Right atrium auricular region (tissue), 2 donors: Measurements from ENCODE around the gene NSD1. TPM values are rescaled to one million over a fixed set of nuclear protein-coding genes. Genes with fewer than 3 reads are reported as not detected.

Experiments
- DNase-seq: peaks from one replicate; pipeline ENCODE4 v3.0.0-alpha.2; 2019; ENCODE audit warnings: low spot score
- H3K27ac ChIP-seq, 2 donors: fragments of 200-600 bp; sonication (generic); 1 replicate in 1 of 2; 2 replicates in 1 of 2; pipeline ENCODE4 v1.5.1; 2016 to 2019
- H3K27me3 ChIP-seq, 2 donors: fragments of 200-600 bp; sonication (generic); one replicate each; pipeline versions ENCODE4 v1.5.1 to v1.6.0; 2017 to 2019
- H3K36me3 ChIP-seq: fragments of 200-600 bp; sonication (generic); one replicate; pipeline ENCODE4 v1.5.1; 2016
- H3K4me1 ChIP-seq, 2 donors: fragments of 200-600 bp; sonication (generic); one replicate each; pipeline versions ENCODE4 v1.5.1 to v1.6.0; 2017 to 2019
- H3K4me3 ChIP-seq, 2 donors: fragments of 200-600 bp; sonication (generic); 1 replicate in 1 of 2; 2 replicates in 1 of 2; pipeline ENCODE4 v1.5.1; 2017 to 2019; ENCODE audit warnings: mild to moderate bottlenecking in 1 of 2, moderate library complexity in 1 of 2
- H3K9me3 ChIP-seq, 2 donors: fragments of 200-600 bp; sonication (generic); one replicate each; pipeline ENCODE4 v1.5.1; 2019
- total RNA-seq, 2 donors: library from RNA; depleted of rRNA; stranded (reverse); fragments of >200 nt; gene quantifications; one replicate each; pipeline ENCODE4 v1.1.0, GENCODE V29; 2016
- TF ChIP-seq, protein P1 (sequence below), 2 donors: fragments of 200-600 bp; sonication (generic); IDR thresholded peaks; one replicate each; pipeline ENCODE4 v1.5.1; 2019; ENCODE audit warnings: antibody characterized with exemption in 2 of 2

NSD1 gene
- total RNA-seq, 2 donors from 2014 or later, result 25.4 to 26.7 TPM

- H3K9me3 ChIP-seq, result no peaks in the 10 kb centered on the region
- peaks cover 25% of the 10 kb centered on the region for H3K36me3 ChIP-seq
- DNase-seq, result no peak
- no peaks in the 10 kb centered on the region for H3K27me3 ChIP-seq
- TF ChIP-seq, protein P1, sequence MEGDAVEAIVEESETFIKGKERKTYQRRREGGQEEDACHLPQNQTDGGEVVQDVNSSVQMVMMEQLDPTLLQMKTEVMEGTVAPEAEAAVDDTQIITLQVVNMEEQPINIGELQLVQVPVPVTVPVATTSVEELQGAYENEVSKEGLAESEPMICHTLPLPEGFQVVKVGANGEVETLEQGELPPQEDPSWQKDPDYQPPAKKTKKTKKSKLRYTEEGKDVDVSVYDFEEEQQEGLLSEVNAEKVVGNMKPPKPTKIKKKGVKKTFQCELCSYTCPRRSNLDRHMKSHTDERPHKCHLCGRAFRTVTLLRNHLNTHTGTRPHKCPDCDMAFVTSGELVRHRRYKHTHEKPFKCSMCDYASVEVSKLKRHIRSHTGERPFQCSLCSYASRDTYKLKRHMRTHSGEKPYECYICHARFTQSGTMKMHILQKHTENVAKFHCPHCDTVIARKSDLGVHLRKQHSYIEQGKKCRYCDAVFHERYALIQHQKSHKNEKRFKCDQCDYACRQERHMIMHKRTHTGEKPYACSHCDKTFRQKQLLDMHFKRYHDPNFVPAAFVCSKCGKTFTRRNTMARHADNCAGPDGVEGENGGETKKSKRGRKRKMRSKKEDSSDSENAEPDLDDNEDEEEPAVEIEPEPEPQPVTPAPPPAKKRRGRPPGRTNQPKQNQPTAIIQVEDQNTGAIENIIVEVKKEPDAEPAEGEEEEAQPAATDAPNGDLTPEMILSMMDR (IDR thresholded peaks at IDR 0.05), result no peak
- H3K27ac ChIP-seq, result no peak overlapping the region
- H3K4me3 ChIP-seq, result no peak overlapping the region
- peaks cover 0 to 4% of the 10 kb centered on the region in 2 donors for H3K4me1 ChIP-seq
Observed at GRCh38 chr5:177343777-177344176, 210.2 kb downstream of the NSD1 start.

DNA sequence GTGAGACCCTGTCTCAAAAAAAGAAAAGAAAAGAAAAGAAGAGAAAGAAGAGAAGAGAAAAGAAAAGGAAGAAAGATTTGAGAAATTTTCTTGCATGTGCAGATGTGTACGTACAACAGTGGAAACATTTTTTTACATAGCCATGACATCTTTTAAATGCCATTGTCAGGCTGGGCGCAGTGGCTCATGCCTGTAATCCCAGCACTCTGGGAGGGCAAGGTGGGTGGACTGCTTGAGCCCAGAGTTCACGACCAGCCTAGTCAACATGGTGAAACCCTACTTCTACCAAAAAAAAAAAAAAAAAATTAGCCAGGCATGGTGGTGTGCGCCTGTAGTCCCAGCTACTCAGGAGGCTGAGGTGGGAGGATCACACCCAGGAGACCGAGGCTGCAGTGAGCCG is 211.3 kb downstream of the NSD1 start:
- no peak overlapping the region for H3K27ac ChIP-seq
- peaks cover 0 to 11% of the 10 kb centered on the region in 2 donors for H3K4me1 ChIP-seq
- peaks cover 20% of the 10 kb centered on the region for H3K36me3 ChIP-seq
- H3K27me3 ChIP-seq, result no peaks in the 10 kb centered on the region
- DNase-seq, result no peak
- no peak overlapping the region for H3K4me3 ChIP-seq
- H3K9me3 ChIP-seq, result no peaks in the 10 kb centered on the region
- TF ChIP-seq, protein P1 (IDR thresholded peaks at IDR 0.05), result no peak

GRCh38 chr5:177346820-177347219 is 213.2 kb downstream of the NSD1 start:
- H3K9me3 ChIP-seq, result no peaks in the 10 kb centered on the region
- peaks cover 0 to 23% of the 10 kb centered on the region in 2 donors for H3K4me1 ChIP-seq
- H3K27me3 ChIP-seq, result no peaks in the 10 kb centered on the region
- peaks cover 12% of the 10 kb centered on the region for H3K36me3 ChIP-seq
- no peak overlapping the region for H3K27ac ChIP-seq
- TF ChIP-seq, protein P1 (IDR thresholded peaks at IDR 0.05), result no peak
- H3K4me3 ChIP-seq, result no peak overlapping the region
- DNase-seq, result no peak

DNA sequence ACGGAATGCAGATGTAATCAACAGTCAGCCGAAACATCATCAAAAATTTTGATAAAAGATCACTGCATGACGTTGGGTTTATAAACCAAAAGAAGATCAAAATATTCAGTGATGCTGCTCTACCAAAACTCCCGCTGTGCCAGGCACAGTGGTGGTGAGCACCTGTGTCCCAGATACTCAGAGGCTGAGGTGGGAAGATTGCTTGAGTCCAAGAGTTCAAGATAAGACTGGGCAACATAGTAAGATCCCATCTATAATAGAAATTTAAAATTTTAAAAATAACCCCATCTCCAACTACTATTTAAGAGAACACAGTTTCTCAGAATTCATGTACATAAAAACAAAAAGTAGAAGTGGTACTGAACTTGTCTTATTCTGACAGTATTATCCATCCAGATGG is 214.1 kb downstream of the NSD1 start:
- DNase-seq, result no peak
- peaks cover 0 to 23% of the 10 kb centered on the region in 2 donors for H3K4me1 ChIP-seq
- H3K4me3 ChIP-seq, result no peak overlapping the region
- TF ChIP-seq, protein P1 (IDR thresholded peaks at IDR 0.05), result no peak
- no peaks in the 10 kb centered on the region for H3K9me3 ChIP-seq
- no peak overlapping the region for H3K27ac ChIP-seq
- no peaks in the 10 kb centered on the region for H3K27me3 ChIP-seq
- peaks cover 6% of the 10 kb centered on the region for H3K36me3 ChIP-seq

DNA sequence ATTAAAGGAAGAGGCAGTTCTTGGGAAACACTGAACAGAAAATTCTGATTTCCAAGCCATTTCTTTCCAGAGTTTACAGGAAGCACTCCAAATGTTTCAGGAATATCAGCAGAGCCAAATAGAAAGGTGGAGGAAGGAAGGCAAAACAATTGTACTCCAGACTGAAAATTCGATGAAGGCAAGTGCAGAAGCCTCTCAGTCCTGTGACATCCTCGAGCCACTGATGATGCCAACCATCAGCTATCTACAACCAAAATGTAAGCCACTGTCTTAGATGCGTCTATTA is 215.7 kb downstream of the NSD1 start:
- H3K9me3 ChIP-seq, result no peaks in the 10 kb centered on the region
- peaks cover 6% of the 10 kb centered on the region for H3K36me3 ChIP-seq
- TF ChIP-seq, protein P1 (IDR thresholded peaks at IDR 0.05), result no peak
- H3K4me3 ChIP-seq, result no peak overlapping the region
- no peak for DNase-seq
- peaks cover 0 to 23% of the 10 kb centered on the region in 2 donors for H3K4me1 ChIP-seq
- no peaks in the 10 kb centered on the region for H3K27me3 ChIP-seq
- no peak overlapping the region for H3K27ac ChIP-seq

DNA sequence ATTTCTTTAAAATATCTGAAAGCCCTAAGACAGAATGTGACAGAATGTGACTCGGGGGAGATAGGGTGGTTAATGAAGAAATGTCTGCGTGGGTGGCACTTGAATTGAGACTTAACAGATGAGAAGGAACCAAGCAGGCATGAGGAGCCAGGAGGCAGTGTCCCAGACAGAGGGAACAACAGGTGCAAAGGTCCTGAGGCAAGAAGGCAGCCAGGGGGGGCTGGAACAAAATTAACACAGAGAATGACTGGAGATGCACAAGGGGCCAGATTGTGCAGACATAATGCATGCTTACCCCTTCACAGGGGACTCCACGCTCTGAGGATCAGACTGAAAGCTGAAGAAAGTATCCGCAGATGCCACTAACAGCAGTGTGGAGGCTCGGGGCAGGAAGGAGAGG is 216.2 kb downstream of the NSD1 start:
- Histone ChIP-seq H3K4me3 (no peak overlapping the region), H3K9me3 (no peaks in the 10 kb centered on the region), H3K36me3 (peaks cover 6% of the 10 kb centered on the region), H3K27ac (no peak overlapping the region), H3K27me3 (no peaks in the 10 kb centered on the region), H3K4me1 (peaks cover 0 to 23% of the 10 kb centered on the region in 2 donors)
- TF ChIP-seq, protein P1 (IDR thresholded peaks at IDR 0.05), result no peak
- DNase-seq, result no peak
